T-helper 2 cell (primary cell): ENCODE data around the gene NECAB3.
"Not testable (repeated sequence)": the region's sequence is repeated elsewhere in the genome, so short reads cannot be mapped to it uniquely, and the experiment has no call there.

Source experiments
- DNase-seq, 5 experiments: peaks; one replicate each; pipeline versions ENCODE4 v3.0.0 to v3.0.0-alpha.2; 2012 to 2022

The NECAB3 gene

GRCh38 chr20:33648396-33649004 lies 25.7 kb downstream of the NECAB3 start:
- no peak for DNase-seq

- DNase-seq = peak in 1 of 5 experiments; percentile 62
Measured at GRCh38 chr20:33647603-33648395, 26.4 kb downstream of the NECAB3 start.

GRCh38 chr20:33646959-33647602 lies 27.1 kb downstream of the NECAB3 start:
- DNase-seq = not testable (repeated sequence)

- no peak for DNase-seq
Measured at GRCh38 chr20:33646191-33646590, 28.0 kb downstream of the NECAB3 start.

GRCh38 chr20:33645396-33645795 lies 28.8 kb downstream of the NECAB3 start:
- DNase-seq = no peak

GRCh38 chr20:33645072-33645358 lies 29.2 kb downstream of the NECAB3 start:
- no peak for DNase-seq

GRCh38 chr20:33644313-33645071 lies 29.7 kb downstream of the NECAB3 start:
- no peak for DNase-seq

GRCh38 chr20:33640287-33640686 lies 33.9 kb downstream of the NECAB3 start:
- no peak for DNase-seq

- DNase-seq = no peak
Measured at GRCh38 chr20:33636776-33637175, 37.5 kb downstream of the NECAB3 start.

- DNase-seq = no peak
Measured at GRCh38 chr20:33635341-33635740, 38.9 kb downstream of the NECAB3 start.

- not testable (repeated sequence) for DNase-seq
Measured at GRCh38 chr20:33631910-33632309, 42.3 kb downstream of the NECAB3 start.

GRCh38 chr20:33630507-33630906 lies 43.7 kb downstream of the NECAB3 start:
- DNase-seq = no peak

GRCh38 chr20:33629979-33630378 lies 44.2 kb downstream of the NECAB3 start:
- no peak for DNase-seq

- DNase-seq = no peak
Measured at GRCh38 chr20:33629533-33629932, 44.7 kb downstream of the NECAB3 start.

GRCh38 chr20:33627577-33628216 lies 46.5 kb downstream of the NECAB3 start:
- DNase-seq = no peak

- DNase-seq = no peak
Measured at GRCh38 chr20:33626190-33626589, 48.0 kb downstream of the NECAB3 start.

- DNase-seq = peak in 2 of 5 experiments; percentile 41 to 60
Measured at GRCh38 chr20:33624399-33624798, 49.8 kb downstream of the NECAB3 start.

- no peak for DNase-seq
Measured at GRCh38 chr20:33622705-33623365, 51.4 kb downstream of the NECAB3 start.

- no peak for DNase-seq
Measured at GRCh38 chr20:33621717-33622400, 52.4 kb downstream of the NECAB3 start.

- DNase-seq = no peak
Measured at GRCh38 chr20:33612001-33612400, 62.2 kb downstream of the NECAB3 start.

- no peak for DNase-seq
Measured at GRCh38 chr20:33611106-33611505, 63.1 kb downstream of the NECAB3 start.

GRCh38 chr20:33609504-33609903 lies 64.7 kb downstream of the NECAB3 start:
- DNase-seq = no peak
